OCI-LY3 (cell line): ENCODE data around the gene RAB6A.
A peak's percentile ranks its signal among the peaks of the same experiment; 100 is the strongest.

ENCODE experiments used
- H2AFZ ChIP-seq: fragments of 200-600, 300-600 bp; shearing (Covaris generic); 2 replicates; pipeline ENCODE4 v1.6.0; 2014; ENCODE audit warnings: antibody characterized with exemption, low read depth, low read length
- H3K27ac ChIP-seq: fragments of 200-600, 300-600 bp; sonication (generic); 2 replicates; pipeline ENCODE4 v1.5.1; 2014; ENCODE audit warnings: mild to moderate bottlenecking, low read length, moderate library complexity, mixed read lengths
- H3K27me3 ChIP-seq: fragments of 200-600, 300-600 bp; sonication (generic); 2 replicates; pipeline ENCODE4 v1.6.1; 2014; ENCODE audit warnings: low read depth, low read length, mixed read lengths
- H3K36me3 ChIP-seq: fragments of 200-600, 300-600 bp; sonication (generic); replicated peaks from 2 replicates; pipeline ENCODE3; 2014; ENCODE audit warnings: low read depth, low read length, mixed read lengths
- H3K4me1 ChIP-seq: fragments of 300-600, 200-600 bp; sonication (generic); 2 replicates; pipeline ENCODE4 v1.6.1; 2014; ENCODE audit warnings: low read length, mixed read lengths
- H3K4me2 ChIP-seq: fragments of 200-600, 300-600 bp; sonication (generic); 2 replicates; pipeline ENCODE4 v1.6.1; 2014; ENCODE audit warnings: low read length, mixed read lengths
- H3K4me3 ChIP-seq: fragments of 300-600, 200-600 bp; sonication (generic); 2 replicates; pipeline ENCODE4 v1.5.1; 2014; ENCODE audit warnings: antibody characterized with exemption, mild to moderate bottlenecking, low read length, moderate library complexity
- H3K79me2 ChIP-seq: fragments of 300-600, 200-600 bp; shearing (Covaris generic); 2 replicates; pipeline ENCODE4 v1.6.1; 2014; ENCODE audit warnings: mild to moderate bottlenecking, low read length, mixed read lengths
- H3K9ac ChIP-seq: fragments of 300-600, 200-600 bp; shearing (Covaris generic); 2 replicates; pipeline ENCODE4 v1.6.0; 2014; ENCODE audit warnings: mild to moderate bottlenecking, low read length, moderate library complexity
- H3K9me3 ChIP-seq: fragments of 200-600, 300-600 bp; shearing (Covaris generic); 2 replicates; pipeline ENCODE4 v1.6.1; 2014; ENCODE audit warnings: low read length, mixed read lengths; ENCODE audit not compliant: insufficient read depth
- H4K20me1 ChIP-seq: fragments of 200-600, 300-600 bp; sonication (generic); 2 replicates; pipeline ENCODE4 v1.6.1; 2016; ENCODE audit warnings: low read length, mixed read lengths; ENCODE audit not compliant: insufficient read depth
- CTCF ChIP-seq: fragments of 200-600, 300-600 bp; sonication (generic); IDR thresholded peaks from 2 replicates; pipeline ENCODE4 v1.5.1; 2014; ENCODE audit warnings: antibody characterized with exemption, low read length, low read depth
- EZH2phosphoT487 ChIP-seq: fragments of 200-600 bp; shearing (Covaris generic); IDR thresholded peaks from 2 replicates; pipeline ENCODE4 v1.6.1; 2018; ENCODE audit warnings: antibody characterized with exemption, mixed run types, low read depth

Gene RAB6A

GRCh38 chr11:73761403-73761945 lies 600 bp upstream of the RAB6A start:
- Histone ChIP-seq H3K9me3 (no peaks in the 10 kb centered on the region), H3K27me3 (peaks cover 5% of the 10 kb centered on the region), H2AFZ (peak overlapping the region; percentile 100), H3K4me2 (peak overlapping the region; percentile 93), H3K36me3 (no peaks in the 10 kb centered on the region), H3K9ac (peak overlapping the region; percentile 71), H3K27ac (peak overlapping the region; percentile 20), H4K20me1 (peaks cover 27% of the 10 kb centered on the region), H3K4me1 (peaks cover 15% of the 10 kb centered on the region), H3K4me3 (peak overlapping the region; percentile 93), H3K79me2 (peaks cover 40% of the 10 kb centered on the region)
- no peak for TF ChIP-seq CTCF
- TF ChIP-seq EZH2phosphoT487: no peak

GRCh38 chr11:73760135-73760678 lies 667 bp downstream of the RAB6A start:
- peaks cover 31% of the 10 kb centered on the region for H4K20me1 ChIP-seq

GRCh38 chr11:73759610-73760134 lies 1.2 kb downstream of the RAB6A start:
- Histone ChIP-seq H4K20me1 (peaks cover 31% of the 10 kb centered on the region), H3K4me1 (peaks cover 15% of the 10 kb centered on the region), H2AFZ (0 out of 2 replicates have a peak overlapping the region, but pooled peaks have one; percentile 8), H3K27me3 (no peaks in the 10 kb centered on the region), H3K27ac (no peak overlapping the region), H3K79me2 (peaks cover 52% of the 10 kb centered on the region), H3K4me2 (peak overlapping the region; percentile 87), H3K9me3 (no peaks in the 10 kb centered on the region), H3K36me3 (no peaks in the 10 kb centered on the region), H3K9ac (peak overlapping the region; percentile 86), H3K4me3 (peak overlapping the region; percentile 93)
- TF ChIP-seq EZH2phosphoT487: no peak
- TF ChIP-seq CTCF: no peak

More at GRCh38 chr11:73760135-73760678, 667 bp downstream of the RAB6A start:
- no peak for TF ChIP-seq EZH2phosphoT487
- TF ChIP-seq CTCF: no peak
- Histone ChIP-seq H3K9me3 (no peaks in the 10 kb centered on the region), H3K27me3 (no peaks in the 10 kb centered on the region), H3K9ac (peak overlapping the region; percentile 86), H3K27ac (peak overlapping the region; percentile 59), H2AFZ (peak overlapping the region; percentile 8; the same call in 1 of the 2 replicates), H3K36me3 (no peaks in the 10 kb centered on the region), H3K4me3 (peak overlapping the region; percentile 93), H3K79me2 (peaks cover 52% of the 10 kb centered on the region), H3K4me2 (peak overlapping the region; percentile 87), H3K4me1 (peaks cover 15% of the 10 kb centered on the region)

- H3K9me3 ChIP-seq: no peaks in the 10 kb centered on the region
- H3K79me2 ChIP-seq: peaks cover 54% of the 10 kb centered on the region
- H4K20me1 ChIP-seq: peaks cover 36% of the 10 kb centered on the region
- no peaks in the 10 kb centered on the region for H3K27me3 ChIP-seq
- H3K4me3 ChIP-seq: no peak overlapping the region; the same call in 1 of the 2 replicates
- TF ChIP-seq CTCF: no peak
- TF ChIP-seq EZH2phosphoT487: no peak
- peaks cover 19% of the 10 kb centered on the region for H3K4me1 ChIP-seq
- H2AFZ ChIP-seq: no peak overlapping the region
- H3K27ac ChIP-seq: no peak overlapping the region
- H3K4me2 ChIP-seq: peak overlapping the region; percentile 87
- no peak overlapping the region for H3K9ac ChIP-seq
- no peaks in the 10 kb centered on the region for H3K36me3 ChIP-seq
Observed at GRCh38 chr11:73758451-73758850, 2.4 kb downstream of the RAB6A start.
